ENCODE results near the gene OR10H5.

The OR10H5 gene

DNA sequence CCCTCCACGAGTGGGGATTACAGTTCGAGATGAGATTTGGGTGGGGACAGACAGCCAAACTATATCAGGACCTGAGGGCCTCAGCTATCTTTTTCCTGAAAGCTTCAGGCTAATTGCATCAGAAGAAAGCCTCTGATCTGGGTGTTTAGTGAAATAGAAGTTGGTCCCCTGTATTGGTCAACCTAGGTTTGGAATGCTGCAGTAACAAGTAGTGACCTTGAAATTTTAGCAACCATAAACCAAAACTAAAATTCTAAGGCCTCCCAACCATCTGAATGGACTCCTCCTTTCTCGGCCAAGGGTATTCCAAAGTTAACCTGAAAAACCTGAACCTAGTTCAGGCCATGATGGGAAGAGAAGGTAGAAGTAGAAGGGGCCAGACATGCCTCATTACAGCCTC is 62.9 kb downstream of the OR10H5 start:
- no peak for FAIRE-seq
